ENCODE measurements around the gene ARPC1B. TPM values are rescaled to one million over a fixed set of nuclear protein-coding genes. Genes with fewer than 3 reads are reported as not detected.
A peak's percentile ranks its signal among the peaks of the same experiment; 100 is the strongest.

Gene ARPC1B
- total RNA-seq, 2 donors from 2014 or later, result 85.4 to 86.5 TPM

- Histone ChIP-seq H3K4me3 (no peak overlapping the region), H3K36me3 (peaks cover 19 to 26% of the 10 kb centered on the region in 2 donors), H3K27me3 (replicated peaks; ENCODE audit: insufficient read depth) (no peaks in the 10 kb centered on the region), H3K9me3 (no peaks in the 10 kb centered on the region), H3K27ac (peak overlapping the region in 1 of 2 donors; percentile 23), H3K4me1 (replicated peaks) (peaks cover 5% of the 10 kb centered on the region)
- TF ChIP-seq POLR2AphosphoS5 (IDR thresholded peaks at IDR 0.05) (no peak), POLR2A (IDR thresholded peaks at IDR 0.05) (no peak)
- WGBS, result 75% methylated on average over 21 of the region's 21 CpGs
- no peak for DNase-seq (ENCODE audit: low spot score)
- intact Hi-C loops (cut with DNase I), result loop anchor here (10.0 kb wide), 1 partner anchor 72 kb away; the partner anchor contains the start of gene ARPC1A
Measured at GRCh38 chr7:99396418-99397296, 22.1 kb downstream of the ARPC1B start.

DNA sequence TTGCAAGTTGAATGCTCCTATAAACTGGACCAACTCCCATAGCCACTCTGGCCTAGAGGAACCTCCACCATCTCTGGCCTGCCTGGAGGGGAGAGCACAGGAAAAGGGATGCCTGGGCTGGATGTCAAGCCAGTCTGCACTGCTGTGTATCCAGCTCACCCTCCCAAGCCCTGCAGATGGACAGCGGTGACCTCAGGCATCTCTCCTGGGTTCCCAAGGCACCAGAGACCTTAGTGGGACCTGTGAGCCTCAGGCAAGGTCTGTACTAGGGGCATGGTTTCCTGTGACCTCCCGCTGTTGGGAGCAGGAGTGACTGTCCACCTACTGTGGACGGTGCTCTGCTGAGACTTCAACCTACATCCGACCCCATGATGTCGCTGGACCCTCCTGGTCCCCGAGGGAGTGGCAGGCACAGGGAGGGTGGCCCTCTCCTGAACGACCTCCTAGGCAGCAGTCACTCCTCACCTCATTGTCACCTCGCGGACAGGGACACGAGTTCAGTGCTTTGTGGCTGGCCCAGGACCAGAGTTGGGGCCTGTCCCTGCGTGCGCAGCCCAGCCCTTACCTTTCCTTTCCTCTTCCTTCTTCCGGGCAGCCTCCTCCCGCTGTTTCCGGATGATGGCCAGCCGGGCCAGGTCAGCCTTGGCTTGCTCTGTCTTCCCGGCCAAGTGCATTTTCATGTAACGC is 22.9 kb downstream of the ARPC1B start:
- TF ChIP-seq POLR2AphosphoS5 (IDR thresholded peaks at IDR 0.05) (no peak), POLR2A (IDR thresholded peaks at IDR 0.05) (no peak), CTCF (IDR thresholded peaks at IDR 0.05) (no peak)
- H3K4me1 ChIP-seq (replicated peaks), result peaks cover 5% of the 10 kb centered on the region
- WGBS, result 74% methylated on average over 18 of the region's 18 CpGs
- no peaks in the 10 kb centered on the region for H3K27me3 ChIP-seq (replicated peaks; ENCODE audit: insufficient read depth)
- no peak for DNase-seq (ENCODE audit: low spot score)
- H3K4me3 ChIP-seq, result no peak overlapping the region
- peaks cover 19 to 26% of the 10 kb centered on the region in 2 donors for H3K36me3 ChIP-seq
- intact Hi-C loops (cut with DNase I), result loop anchor here (10.0 kb wide), 1 partner anchor 73 kb away; the partner anchor contains the start of gene ARPC1A
- H3K9me3 ChIP-seq, result no peaks in the 10 kb centered on the region
- H3K27ac ChIP-seq, result no peak overlapping the region

GRCh38 chr7:99398891-99399445 is 24.4 kb downstream of the ARPC1B start:
- intact Hi-C loops (cut with DNase I), result loop anchor here (10.0 kb wide), 1 partner anchor 74 kb away; the partner anchor contains the start of gene ARPC1A
- no peaks in the 10 kb centered on the region for H3K9me3 ChIP-seq
- WGBS, result 74% methylated on average over 5 of the region's 5 CpGs
- no peak overlapping the region for H3K27ac ChIP-seq
- no peak for TF ChIP-seq CTCF (IDR thresholded peaks at IDR 0.05)
- TF ChIP-seq POLR2AphosphoS5 (IDR thresholded peaks at IDR 0.05), result no peak
- no peak for TF ChIP-seq POLR2A (IDR thresholded peaks at IDR 0.05)
- H3K4me3 ChIP-seq, result no peak overlapping the region
- DNase-seq (ENCODE audit: low spot score), result no peak
- no peaks in the 10 kb centered on the region for H3K27me3 ChIP-seq (replicated peaks; ENCODE audit: insufficient read depth)
- H3K36me3 ChIP-seq, result peaks cover 19 to 26% of the 10 kb centered on the region in 2 donors
- peaks cover under 1% of the 10 kb centered on the region for H3K4me1 ChIP-seq (replicated peaks)

- Histone ChIP-seq H3K36me3 (peaks cover 19 to 26% of the 10 kb centered on the region in 2 donors), H3K9me3 (no peaks in the 10 kb centered on the region), H3K27me3 (replicated peaks; ENCODE audit: insufficient read depth) (no peaks in the 10 kb centered on the region), H3K27ac (no peak overlapping the region), H3K4me3 (no peak overlapping the region), H3K4me1 (replicated peaks) (no peaks in the 10 kb centered on the region)
- 76% methylated on average over 6 of the region's 6 CpGs for WGBS
- intact Hi-C loops (cut with DNase I), result loop anchor here (10.0 kb wide), 1 partner anchor 75 kb away; the partner anchor contains the start of gene ARPC1A
- no peak for DNase-seq (ENCODE audit: low spot score)
- TF ChIP-seq POLR2AphosphoS5 (IDR thresholded peaks at IDR 0.05) (no peak), CTCF (IDR thresholded peaks at IDR 0.05) (no peak), POLR2A (IDR thresholded peaks at IDR 0.05) (no peak)
Measured at GRCh38 chr7:99399597-99399996, 25.1 kb downstream of the ARPC1B start.

GRCh38 chr7:99402854-99403253 is 28.3 kb downstream of the ARPC1B start:
- H3K4me3 ChIP-seq, result no peak overlapping the region
- no peak for DNase-seq (ENCODE audit: low spot score)
- peaks cover 13 to 18% of the 10 kb centered on the region in 2 donors for H3K36me3 ChIP-seq
- TF ChIP-seq CTCF (IDR thresholded peaks at IDR 0.05) (no peak), POLR2AphosphoS5 (IDR thresholded peaks at IDR 0.05) (no peak), POLR2A (IDR thresholded peaks at IDR 0.05) (no peak)
- no peaks in the 10 kb centered on the region for H3K9me3 ChIP-seq
- H3K4me1 ChIP-seq (replicated peaks), result peaks cover 4% of the 10 kb centered on the region
- intact Hi-C loops (cut with DNase I), result loop anchor here (10.0 kb wide), 1 partner anchor 258 kb away; the partner anchor contains the start of gene SMURF1
- H3K27ac ChIP-seq, result no peak overlapping the region
- H3K27me3 ChIP-seq (replicated peaks; ENCODE audit: insufficient read depth), result no peaks in the 10 kb centered on the region
- WGBS, result 100% methylated on average over 3 of the region's 3 CpGs

Measured in prostate gland (tissue), 2 donors.